ENCODE measurements around the gene SFXN2. TPM values are rescaled to one million over a fixed set of nuclear protein-coding genes. Genes with fewer than 3 reads are reported as not detected.

SFXN2 gene
- total RNA-seq, 4 donors from 2014 or later, result 1.2 to 16.9 (median 8.5) TPM

DNA sequence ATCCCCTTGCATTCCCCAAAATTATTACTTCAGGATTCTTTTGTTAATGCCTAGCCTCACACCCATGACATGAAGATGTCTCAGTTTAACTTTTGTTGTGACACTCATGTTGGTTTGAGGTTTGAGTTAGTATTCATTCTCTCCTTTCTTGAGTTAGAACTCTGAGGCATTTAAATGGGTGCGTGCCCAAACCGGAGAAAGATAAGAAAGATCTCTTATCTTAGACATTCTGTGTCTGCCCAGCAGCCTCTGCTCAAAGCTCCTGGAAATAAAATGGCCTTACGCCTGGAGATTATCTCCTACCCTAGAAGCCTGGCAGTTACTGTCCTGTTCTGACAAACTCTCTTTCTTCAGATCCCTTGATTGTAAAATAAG lies 55.7 kb downstream of the SFXN2 start:
- Histone ChIP-seq H3K27me3 (no peaks in the 10 kb centered on the region), H3K4me3 (no peak overlapping the region), H3K27ac (peak overlapping the region in 1 of 2 donors; percentile 31), H3K36me3 (no peaks in the 10 kb centered on the region), H3K9me3 (no peaks in the 10 kb centered on the region), H3K4me1 (peaks cover 14 to 25% of the 10 kb centered on the region in 2 donors)
- intact Hi-C loops (cut with DNase I; ENCODE audit: low total_unique reads), result no loop called here
- TF ChIP-seq POLR2A (IDR thresholded peaks at IDR 0.05), result no peak
- DNase-seq, result no peak

DNA sequence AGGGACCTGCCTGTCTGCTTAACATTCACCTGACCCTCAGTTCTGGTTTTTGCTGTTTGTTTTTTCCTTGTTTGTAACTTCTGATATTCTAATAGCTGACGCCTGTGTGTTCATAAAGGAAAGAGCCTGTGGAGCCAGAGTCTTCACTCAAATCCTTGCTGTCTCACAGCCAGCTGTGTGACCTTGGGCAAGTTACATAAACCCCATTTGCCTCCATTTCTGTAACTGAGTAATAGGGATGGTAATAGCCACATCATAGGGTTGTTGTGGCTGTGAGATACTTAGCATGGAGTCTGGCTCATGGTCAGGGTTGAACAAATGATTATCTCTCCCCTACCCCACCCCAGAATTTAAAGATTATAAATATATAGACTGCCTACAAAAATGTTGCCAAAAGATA lies 56.4 kb downstream of the SFXN2 start:
- no peaks in the 10 kb centered on the region for H3K36me3 ChIP-seq
- TF ChIP-seq POLR2A (IDR thresholded peaks at IDR 0.05), result no peak
- TF ChIP-seq, protein P1, sequence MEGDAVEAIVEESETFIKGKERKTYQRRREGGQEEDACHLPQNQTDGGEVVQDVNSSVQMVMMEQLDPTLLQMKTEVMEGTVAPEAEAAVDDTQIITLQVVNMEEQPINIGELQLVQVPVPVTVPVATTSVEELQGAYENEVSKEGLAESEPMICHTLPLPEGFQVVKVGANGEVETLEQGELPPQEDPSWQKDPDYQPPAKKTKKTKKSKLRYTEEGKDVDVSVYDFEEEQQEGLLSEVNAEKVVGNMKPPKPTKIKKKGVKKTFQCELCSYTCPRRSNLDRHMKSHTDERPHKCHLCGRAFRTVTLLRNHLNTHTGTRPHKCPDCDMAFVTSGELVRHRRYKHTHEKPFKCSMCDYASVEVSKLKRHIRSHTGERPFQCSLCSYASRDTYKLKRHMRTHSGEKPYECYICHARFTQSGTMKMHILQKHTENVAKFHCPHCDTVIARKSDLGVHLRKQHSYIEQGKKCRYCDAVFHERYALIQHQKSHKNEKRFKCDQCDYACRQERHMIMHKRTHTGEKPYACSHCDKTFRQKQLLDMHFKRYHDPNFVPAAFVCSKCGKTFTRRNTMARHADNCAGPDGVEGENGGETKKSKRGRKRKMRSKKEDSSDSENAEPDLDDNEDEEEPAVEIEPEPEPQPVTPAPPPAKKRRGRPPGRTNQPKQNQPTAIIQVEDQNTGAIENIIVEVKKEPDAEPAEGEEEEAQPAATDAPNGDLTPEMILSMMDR (IDR thresholded peaks at IDR 0.05), result no peak
- DNase-seq, result no peak
- no peak overlapping the region for H3K4me3 ChIP-seq
- intact Hi-C loops (cut with DNase I; ENCODE audit: low total_unique reads), result no loop called here
- peak overlapping the region; percentile 5 to 31 for H3K27ac ChIP-seq
- H3K9me3 ChIP-seq, result no peaks in the 10 kb centered on the region
- no peaks in the 10 kb centered on the region for H3K27me3 ChIP-seq
- peaks cover 13 to 24% of the 10 kb centered on the region in 2 donors for H3K4me1 ChIP-seq

DNA sequence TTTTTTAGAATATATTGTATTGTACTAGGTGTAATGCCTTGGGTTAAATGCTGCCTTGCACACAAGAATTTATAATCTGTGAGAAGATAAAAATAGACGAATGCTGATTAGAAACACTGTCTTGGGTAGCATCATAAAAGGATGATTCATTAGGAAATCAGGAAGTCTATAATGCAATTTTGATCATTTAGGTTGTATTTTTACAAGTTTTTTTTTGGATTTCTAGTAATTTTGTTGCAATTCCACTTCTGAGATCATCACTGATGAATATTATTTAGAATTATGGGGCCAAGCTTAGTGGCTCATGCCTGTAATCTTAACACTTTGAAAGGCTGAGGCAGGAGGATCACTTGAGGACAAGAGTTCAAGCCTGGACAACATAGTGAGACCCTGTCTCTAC lies 58.9 kb downstream of the SFXN2 start:
- Histone ChIP-seq H3K36me3 (no peaks in the 10 kb centered on the region), H3K4me1 (peaks cover 20 to 24% of the 10 kb centered on the region in 2 donors), H3K27me3 (no peaks in the 10 kb centered on the region), H3K4me3 (no peak overlapping the region), H3K27ac (peak overlapping the region; percentile 89 to 96), H3K9me3 (no peaks in the 10 kb centered on the region)
- intact Hi-C loops (cut with DNase I; ENCODE audit: low total_unique reads), result no loop called here
- no peak for DNase-seq
- TF ChIP-seq, protein P1 (IDR thresholded peaks at IDR 0.05), result no peak
- TF ChIP-seq POLR2A (IDR thresholded peaks at IDR 0.05), result no peak

DNA sequence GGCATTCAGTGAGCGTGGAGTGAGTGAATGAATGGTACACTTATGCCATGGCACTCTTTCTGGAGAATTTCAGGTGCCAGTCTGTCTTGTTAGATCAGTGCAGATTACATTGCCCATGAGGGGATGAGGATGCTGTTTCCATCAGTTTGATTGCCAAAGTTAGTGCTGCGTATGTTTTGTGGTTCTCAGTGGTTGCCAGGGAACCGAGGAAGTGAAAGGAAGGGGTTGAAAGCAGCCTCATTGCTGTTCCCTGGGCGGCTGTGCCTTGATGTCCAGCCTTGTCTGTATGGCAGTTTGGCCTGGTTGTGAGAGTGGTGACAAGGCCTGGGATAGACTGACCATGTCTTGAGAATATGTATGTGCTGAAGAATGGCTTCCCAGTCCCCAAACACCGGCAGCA lies 59.5 kb downstream of the SFXN2 start:
- intact Hi-C loops (cut with DNase I; ENCODE audit: low total_unique reads), result no loop called here
- Histone ChIP-seq H3K9me3 (no peaks in the 10 kb centered on the region), H3K27ac (peak overlapping the region; percentile 89 to 96), H3K4me3 (no peak overlapping the region), H3K36me3 (no peaks in the 10 kb centered on the region), H3K4me1 (peaks cover 21 to 24% of the 10 kb centered on the region in 2 donors), H3K27me3 (no peaks in the 10 kb centered on the region)
- no peak for TF ChIP-seq POLR2A (IDR thresholded peaks at IDR 0.05)
- TF ChIP-seq, protein P1 (IDR thresholded peaks at IDR 0.05), result no peak
- no peak for DNase-seq

DNA sequence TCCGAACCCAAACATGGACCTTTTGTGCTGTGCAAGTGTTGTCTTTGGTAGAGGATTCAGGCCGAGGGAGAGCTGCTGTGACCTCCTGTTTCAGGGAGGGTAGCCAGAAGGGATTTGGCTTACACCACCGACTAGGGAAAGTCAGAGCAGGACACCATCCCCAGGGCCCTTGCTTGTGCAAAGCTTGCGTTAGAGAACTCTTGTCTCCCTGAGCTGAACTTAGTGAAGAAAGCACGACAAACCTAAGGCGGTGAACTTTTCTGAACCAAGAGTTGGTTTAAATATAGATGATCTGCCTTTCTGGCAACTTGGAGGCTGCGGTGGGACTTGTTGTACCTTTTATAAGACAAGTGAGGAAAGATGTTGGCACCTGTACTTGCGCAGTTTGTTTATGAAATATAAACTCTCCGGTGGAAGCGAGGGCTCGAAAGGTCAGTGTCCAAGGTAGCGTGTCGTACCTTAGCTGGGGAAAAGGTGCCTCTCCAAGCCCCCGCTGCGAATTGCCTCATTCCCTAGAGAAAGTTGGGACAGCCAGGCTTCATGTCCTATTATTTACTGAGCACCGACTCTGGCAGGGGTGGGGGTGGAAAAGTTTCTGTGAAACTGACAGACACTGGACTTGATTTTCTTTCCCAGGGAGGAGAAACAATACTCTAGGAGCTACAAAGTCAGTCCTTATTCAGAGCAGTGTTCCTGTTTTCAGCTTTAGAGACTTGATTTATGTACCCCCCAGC lies 60.9 kb downstream of the SFXN2 start:
- H3K27me3 ChIP-seq, result no peaks in the 10 kb centered on the region
- H3K4me1 ChIP-seq, result peaks cover 29 to 30% of the 10 kb centered on the region in 2 donors
- H3K4me3 ChIP-seq, result peak overlapping the region; percentile 23 to 39
- DNase-seq, result peak; percentile 75
- no peaks in the 10 kb centered on the region for H3K9me3 ChIP-seq
- intact Hi-C loops (cut with DNase I; ENCODE audit: low total_unique reads), result no loop called here
- no peaks in the 10 kb centered on the region for H3K36me3 ChIP-seq
- TF ChIP-seq, protein P1 (IDR thresholded peaks at IDR 0.05), result no peak
- TF ChIP-seq POLR2A (IDR thresholded peaks at IDR 0.05), result no peak
- H3K27ac ChIP-seq, result peak overlapping the region; percentile 89 to 96

Data from uterus (tissue), 4 donors.